Stimulated activated CD8-positive, alpha-beta memory T cell treated with anti-CD3 and anti-CD28 coated beads, Interleukin-12 subunit alpha, Interleukin-12 subunit beta, amount 100 ng/mL, for 24 hours (primary cell): ENCODE data around the gene CDK6.
"Not testable (repeated sequence)": the region's sequence is repeated elsewhere in the genome, so short reads cannot be mapped to it uniquely, and the experiment has no call there.

Source experiments
- DNase-seq: peaks from one replicate; pipeline ENCODE4 v3.0.0-alpha.2; 2020; ENCODE audit errors: extremely low read depth

Gene CDK6

DNA sequence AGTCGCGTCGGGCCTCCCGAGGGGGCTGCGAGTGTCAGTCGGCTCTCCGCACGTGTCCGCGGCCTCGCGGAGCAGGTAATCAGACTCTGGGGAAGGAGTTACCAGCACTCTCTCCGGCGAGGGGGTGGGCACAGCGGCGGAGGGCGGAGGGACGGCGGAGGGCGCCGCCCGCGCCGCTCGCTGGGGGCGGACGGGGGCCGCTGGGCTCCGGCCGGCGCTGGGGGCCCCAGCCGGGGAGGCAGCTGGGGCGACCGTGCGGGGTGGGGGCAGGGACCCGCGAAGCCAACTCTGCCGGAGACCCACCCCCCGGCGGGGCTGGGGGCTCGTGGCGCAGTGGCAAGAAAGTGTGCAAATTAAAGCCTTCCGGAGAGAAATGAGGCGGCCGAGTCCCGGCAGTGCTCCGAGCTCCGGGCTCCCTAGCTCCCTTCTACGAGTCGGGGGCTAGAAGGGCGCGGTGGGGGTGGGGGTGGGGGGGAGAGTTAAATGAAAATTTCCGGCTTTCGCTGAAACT lies at the start of gene CDK6:
Gene CDK6 (minus strand): TSS at position 85 of the 511 bp plus-strand sequence. CDS start 3,250 bp downstream, outside the sequence.
- no peak for DNase-seq

DNA sequence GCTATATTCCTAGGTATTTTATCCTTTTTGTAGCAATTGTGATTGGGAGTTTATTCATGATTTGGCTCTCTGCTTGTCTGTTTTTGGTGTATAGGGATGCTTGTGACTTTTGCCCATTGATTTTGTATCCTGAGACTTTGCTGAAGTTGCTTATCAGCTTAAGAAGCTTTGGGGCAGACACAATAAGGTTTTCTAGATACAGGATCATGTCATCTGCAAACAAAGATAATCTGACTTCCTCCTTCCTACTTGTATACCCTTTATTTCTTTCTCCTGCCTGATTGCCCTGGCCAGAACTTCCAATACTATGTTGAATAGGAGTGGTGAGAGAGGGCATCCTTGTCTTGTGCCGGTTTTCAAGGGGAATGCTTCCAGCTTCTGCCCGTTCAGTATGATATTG lies 49.7 kb upstream of the CDK6 start:
- not testable (repeated sequence) for DNase-seq

DNA sequence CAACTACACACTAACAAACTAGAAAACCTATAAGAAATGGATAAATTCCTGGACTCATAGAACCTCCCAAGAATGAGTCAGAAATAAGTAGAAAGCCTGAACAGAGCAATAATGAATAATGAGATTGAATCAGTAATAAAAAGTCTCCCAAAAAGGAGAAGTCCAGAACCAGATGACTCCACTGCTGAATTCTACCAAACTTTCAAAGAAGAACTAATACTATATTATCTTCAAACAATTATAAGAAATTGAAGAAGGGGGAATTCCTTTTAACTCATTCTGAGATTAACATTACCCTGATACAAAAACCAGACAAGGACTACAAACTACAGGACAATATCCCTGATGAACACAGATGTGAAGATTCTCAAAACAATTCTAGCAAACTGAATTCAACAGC lies 47.8 kb upstream of the CDK6 start:
- DNase-seq = no peak

DNA sequence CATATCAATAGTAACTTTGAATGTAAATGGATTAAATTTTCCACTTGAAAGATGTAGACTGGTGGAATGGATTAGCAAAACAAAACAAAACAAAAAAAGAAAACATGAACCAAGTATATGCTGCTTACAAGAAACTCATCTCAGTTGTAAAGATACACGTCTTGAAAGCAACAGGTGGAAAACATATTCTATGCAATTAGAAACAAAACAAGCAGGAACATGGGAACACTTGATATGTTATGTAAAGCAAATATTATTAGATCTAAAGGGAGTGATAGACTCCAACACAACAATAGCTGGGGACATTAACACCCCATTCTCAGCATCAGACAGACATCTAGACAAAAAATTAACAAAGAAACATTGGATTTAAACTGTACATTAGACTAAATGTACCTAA lies 46.4 kb upstream of the CDK6 start:
- no peak for DNase-seq

DNA sequence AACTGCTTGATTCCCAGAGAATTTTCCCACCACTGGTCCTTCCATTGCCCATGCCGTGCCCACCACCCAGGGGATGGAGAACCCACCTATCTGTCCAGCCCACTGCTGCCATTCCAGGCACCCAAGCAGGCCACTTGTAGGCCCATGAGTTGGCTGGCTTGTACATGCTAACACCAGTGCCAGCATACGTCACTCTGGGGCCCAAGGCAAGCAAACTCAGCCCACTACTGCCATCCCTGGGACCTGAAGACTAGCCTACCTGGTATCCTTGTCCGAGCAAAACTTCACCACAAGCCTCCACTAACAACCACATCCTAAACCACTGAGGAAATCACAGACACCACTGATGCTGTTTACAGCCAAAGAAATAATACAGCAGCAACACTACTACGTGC lies 44.7 kb upstream of the CDK6 start:
- no peak for DNase-seq

DNA sequence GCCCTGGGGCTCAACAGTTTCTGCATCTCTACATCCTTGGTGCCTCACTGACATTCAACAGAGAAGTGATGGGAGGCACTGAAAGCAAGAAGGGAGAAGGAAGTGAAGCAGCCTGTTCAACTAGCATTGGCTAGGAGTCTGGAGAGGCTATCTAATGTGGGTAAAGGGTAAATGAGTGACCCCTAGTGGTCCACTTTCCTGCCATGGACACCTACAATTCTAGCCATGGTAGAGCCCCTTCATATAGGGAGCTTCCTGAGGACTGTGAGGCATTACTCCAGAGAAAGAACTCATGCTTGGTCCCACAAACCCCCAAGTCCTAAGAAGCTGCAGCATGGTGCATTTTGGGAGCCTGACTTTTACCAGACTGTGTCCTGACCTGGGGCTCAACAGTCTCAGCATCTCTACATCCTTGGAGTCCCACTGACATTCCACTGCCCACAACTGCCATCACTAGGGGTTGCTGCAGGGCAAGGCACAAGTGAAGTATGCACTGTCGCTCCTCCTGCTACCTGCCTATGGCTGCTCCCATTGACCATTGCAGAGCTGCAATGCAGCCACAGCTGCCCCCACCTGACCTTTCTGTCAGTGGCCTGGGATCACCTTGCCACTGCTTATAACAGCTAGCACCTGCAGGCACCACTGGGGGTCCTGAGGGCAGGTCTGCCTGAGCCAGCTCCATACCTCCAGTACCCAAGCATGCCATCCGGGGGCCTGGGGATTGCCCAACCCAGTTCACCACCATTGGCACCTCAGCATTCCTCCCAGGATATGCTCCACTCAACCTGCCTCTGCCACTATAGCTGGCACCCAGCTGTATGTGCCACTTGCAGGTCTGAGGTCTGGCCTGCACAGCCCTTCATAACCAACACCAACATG lies 44.1 kb upstream of the CDK6 start:
- DNase-seq = no peak

DNA sequence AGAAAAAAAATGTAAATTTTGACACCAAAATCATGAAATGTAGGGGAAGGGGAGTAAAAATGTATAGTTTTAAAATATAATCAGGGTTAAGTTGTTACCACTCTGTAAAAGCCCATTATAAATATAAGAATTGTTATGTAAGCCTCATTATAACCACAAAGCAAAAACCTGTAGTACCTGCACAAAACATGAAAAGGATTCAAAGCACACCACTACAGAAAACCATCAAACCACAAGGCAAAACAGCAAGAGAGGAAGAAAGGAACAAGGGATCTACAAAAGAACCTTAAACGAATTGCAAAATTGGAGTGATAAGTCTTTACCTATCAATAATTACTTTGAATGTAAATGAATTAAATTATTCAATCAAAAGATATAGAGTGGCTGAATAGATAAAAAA lies 41.0 kb upstream of the CDK6 start:
- no peak for DNase-seq

DNA sequence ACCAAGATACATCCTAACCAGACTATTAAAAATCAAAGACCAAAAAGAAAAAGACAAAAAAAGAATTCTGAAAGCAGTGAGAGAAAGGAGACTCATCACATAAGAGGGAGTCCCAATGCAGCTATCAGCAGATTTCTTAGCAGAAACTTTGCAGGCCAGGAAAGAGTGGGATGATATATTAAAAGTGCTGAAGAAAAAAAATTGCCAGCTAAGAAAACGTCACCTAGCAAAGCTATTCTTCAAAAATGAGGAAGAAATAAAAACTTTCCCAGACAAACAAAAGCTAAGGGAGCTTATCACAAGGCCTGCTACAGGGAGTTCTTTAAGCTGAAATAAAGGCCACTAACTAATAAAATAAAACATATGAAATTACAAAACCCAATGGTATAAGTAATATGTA lies 40.5 kb upstream of the CDK6 start:
- no peak for DNase-seq

DNA sequence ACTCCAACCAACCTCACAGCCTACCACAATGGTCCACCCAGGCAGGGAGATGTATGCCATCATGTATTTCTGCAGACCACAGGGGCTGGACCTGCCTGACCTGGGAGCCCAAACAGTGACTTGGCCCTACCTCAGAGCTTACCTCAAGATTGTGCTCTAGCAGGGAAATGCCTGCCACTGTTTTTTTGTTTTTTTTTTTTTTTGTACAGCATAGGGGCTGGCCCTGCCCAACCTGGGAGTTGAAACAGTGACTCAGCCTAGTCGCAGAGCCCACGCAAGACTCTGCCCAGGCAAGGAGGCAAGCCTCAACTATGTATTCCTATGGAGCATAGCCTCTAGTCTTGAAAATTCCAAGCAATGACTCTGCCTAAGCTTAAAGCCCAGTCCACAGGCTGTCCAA lies 39.3 kb upstream of the CDK6 start:
- no peak for DNase-seq

DNA sequence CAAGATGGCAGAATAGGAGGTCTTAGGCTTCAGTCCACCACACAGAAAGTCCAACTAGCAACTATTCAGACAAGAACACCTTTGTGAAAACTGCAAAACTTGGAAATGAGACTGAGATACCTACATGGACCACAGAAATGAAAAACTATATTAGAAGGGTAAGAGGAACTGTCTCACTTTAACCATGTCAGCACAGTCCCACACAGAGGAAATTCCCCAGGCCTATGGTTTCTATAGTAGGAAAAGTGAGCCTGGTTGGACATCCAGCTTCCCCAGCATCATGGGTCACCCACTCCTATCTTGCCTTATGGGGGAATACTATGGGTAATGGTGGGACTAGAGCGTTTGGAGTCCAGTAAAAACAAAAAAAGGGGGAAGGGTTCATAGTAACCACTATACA lies 38.8 kb upstream of the CDK6 start:
- no peak for DNase-seq

DNA sequence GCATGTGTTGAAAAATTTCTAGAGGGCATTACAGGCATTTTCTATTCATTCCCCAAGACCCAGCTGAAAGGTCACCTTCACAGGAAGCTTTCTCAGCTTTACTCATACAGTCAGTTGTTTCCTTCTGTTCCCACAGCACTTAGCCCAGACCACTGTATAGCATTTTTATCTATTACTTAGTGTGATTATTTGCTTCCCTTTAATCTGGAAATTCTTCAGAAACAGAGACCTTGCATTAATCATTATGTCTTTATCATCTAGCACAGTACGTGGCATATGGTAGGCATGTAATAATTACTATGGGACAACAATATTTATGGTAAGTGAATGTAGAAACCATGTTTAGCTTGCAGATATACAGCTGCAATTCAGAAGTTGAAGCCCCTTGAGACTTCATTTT lies 38.2 kb upstream of the CDK6 start:
- no peak for DNase-seq

DNA sequence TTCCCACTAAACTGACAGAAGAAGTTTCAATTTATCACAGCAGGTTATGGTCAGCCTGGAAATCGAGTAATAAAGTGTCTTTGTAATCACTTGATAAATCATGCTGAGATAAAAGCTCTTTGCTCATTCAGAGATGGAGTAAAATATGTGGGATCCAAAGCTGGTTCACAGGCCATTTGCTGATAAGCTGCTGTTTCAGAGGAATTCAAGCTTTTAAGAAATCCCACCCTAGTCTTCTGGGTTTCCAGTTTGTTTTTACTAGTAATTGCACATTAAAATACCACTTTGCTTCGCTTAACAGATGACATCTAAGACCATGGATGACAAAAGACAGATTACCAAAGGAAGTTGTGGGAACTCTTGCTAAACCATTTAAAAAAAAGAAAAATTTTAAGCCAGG lies 37.4 kb upstream of the CDK6 start:
- DNase-seq = no peak

DNA sequence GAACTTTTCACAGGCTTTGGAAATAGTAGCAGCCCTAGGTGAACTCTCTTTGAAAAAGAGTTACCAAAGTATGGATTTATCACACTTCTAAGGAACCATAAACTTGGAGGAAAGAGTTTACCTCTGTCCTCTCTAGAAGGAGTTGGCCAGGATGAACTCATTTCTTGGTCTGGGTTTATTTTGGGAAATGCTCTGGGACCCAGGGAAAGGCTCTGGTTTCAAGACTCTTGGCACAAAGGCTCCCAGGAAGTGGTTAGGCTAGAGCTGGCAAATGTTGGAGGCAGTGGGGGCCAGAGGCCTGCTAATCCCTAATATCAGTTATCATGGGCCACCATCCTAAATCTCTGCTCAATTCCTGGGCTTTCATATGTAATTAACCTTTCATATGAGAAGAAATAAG lies 36.3 kb upstream of the CDK6 start:
- DNase-seq = no peak

DNA sequence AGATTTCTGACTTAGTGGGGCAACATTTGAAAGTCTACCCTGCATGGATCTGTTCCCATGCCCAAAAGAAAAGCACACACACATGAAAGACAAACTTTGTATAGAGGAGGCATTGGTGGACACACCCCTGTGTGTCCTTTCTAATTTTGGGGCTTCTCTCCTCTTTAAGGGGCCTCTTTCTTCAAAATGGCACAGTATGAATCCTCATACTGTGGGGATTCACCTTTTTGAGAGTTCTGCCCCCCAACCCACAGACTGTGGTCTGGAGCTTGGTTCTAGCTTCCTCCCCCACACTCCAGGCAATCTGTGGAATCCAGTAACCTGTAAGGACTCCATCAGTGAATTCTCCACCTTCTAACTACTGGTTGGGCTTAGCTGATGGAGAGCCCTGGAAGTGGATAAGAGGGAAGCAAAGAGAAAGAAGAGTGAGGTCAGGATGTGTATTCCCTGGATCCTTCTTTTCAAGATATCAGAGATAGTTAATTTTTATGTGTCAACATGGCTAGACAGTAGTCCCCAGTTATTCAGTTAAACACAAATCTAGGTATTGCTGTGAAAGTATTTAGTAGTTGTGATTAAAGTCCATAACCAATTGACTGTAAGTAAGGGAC lies 32.4 kb upstream of the CDK6 start:
- no peak for DNase-seq

DNA sequence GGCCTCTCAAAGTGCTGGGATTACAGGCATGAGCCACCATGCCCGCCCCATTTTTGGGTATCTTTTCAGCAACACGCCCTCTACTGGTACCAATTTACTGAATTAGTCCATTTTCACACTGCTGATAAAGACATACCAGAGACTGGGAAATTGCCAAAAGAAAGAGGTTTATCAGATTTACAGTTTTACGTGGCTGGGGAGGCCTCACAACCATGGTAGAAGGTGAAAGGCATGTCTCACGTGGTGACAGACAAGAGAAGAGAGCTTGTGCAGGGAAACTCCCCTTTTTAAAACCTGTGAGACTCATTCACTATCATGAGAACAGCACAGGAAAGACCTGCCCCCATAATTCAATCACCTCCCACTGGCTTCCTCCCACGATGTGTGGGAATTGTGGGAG lies 27.8 kb upstream of the CDK6 start:
- DNase-seq = not testable (repeated sequence)

DNA sequence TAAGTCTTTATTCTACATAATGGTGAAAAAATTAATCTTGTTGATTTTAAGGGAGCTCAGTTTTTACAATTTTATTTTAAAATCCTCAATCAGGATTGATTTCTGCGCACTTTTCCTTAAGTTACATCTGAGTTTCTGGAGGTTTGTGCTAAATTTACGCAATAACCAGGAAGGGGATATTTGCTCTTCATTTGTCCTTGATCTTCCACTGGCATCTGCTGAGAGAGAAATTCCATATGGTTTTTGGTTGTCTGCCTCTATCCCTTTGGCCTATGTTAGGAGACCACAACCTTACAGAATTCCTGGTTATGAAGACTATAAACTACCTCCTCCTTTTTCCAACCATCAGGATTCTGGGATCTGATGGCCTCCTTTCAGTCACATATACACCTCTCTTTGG lies 20.1 kb upstream of the CDK6 start:
- DNase-seq = no peak

DNA sequence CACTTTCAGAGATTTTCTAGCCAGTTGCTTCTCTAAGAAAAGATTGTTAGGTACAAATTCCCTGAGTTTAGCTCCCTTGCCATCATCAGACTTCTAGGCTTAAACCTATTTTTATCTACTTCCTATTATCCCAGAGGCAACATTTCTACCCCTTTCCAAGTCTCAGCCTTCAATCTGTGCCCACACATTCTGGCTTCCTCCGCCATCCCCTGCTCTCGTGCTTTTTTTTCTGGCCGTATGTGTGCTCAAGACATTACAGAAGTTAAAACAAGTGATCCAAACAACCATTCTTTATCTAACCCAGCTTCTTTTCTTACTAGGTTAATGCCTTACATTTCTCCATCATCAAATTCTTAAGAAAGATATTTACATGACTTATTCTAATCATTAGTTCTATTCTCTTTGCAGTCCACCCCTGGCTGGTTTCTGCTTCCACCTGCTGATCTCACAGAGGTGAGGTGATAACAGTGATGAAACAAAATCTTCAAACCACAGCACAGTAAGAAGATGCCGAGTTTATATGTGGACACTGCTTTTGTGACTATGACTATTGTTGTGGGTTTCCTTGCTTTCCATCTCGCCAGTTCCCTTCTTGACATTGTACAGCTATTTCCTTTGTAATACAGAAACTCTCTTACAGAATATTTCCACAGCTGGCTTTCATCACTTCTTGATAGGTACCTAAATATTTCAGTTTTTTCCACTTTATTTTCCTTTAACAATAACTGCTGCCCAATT lies 18.3 kb upstream of the CDK6 start:
- DNase-seq = no peak

DNA sequence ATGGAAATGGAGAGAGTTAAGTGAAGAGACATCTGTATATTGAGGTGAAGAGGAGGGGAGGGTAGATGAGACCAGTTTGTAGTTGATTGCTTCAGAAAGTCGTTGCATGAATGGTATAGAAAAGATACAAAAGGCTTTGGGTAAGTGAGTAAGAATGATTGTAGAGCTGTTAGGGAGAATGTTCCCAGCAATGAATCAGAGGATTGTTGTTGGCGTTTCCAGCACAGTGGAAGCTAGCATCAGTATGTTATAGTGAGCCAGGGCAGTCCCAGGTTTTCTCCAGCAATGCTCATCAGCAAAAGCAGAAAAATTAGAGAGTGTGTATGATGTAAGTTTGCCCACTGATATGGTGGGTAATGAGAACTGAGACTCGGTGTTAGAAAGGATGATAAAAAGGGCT lies 15.4 kb upstream of the CDK6 start:
- no peak for DNase-seq

DNA sequence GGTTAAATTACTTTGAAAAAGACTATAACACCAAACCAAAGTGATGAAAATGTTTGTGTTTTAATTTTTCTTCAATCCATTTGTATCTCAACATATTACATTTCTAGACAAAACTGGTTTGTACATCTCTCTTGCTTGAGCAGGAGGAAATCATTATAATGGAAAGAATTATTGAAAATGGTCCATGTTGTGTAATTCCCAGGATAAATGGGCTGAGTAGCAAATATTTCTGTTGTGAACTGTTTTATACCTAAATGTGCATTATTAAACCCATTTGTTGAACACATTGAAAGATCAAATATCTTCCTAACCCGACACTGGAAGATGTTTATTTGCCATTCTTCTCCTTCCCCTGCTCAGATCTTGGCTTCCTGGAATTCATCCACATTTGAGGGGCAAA lies 14.1 kb upstream of the CDK6 start:
- no peak for DNase-seq

DNA sequence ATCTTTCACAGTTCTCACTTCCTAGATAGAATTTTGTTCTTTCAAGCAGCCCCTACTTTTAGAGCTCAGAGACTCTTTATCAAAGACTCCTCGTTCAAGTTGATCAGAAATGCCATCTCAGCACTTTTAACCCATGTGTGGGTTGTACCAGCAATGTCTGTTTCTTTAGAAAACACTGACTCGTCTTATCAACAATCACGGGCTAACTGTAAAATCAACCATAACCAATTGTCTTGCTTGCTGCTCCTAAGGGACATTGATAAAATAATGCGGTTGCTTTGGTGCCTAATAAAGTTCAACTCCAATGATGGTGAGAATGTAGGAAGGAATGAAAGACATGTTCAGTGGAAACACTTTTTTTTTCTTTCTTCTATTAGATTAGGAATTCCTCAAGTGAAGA lies 12.9 kb upstream of the CDK6 start:
- no peak for DNase-seq

DNA sequence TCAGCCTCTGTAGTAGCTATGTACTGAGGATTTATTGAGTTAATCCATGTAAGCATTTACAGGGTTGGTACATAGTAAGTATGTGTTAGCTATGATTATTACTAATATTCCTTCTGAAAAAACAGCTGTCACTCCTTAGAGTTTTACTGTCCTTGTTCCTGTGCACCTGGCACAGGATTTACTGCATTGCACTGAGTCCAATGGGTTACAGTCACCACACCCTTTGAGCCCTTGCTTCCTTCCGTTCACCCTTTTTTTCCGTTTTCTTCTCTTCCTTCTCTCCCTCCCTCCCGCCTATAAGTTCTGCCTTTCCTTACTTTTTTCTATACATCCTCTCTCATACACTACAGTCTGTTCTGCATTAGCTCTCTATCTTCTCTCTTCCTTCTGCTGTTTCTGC lies 12.5 kb upstream of the CDK6 start:
- DNase-seq = no peak

DNA sequence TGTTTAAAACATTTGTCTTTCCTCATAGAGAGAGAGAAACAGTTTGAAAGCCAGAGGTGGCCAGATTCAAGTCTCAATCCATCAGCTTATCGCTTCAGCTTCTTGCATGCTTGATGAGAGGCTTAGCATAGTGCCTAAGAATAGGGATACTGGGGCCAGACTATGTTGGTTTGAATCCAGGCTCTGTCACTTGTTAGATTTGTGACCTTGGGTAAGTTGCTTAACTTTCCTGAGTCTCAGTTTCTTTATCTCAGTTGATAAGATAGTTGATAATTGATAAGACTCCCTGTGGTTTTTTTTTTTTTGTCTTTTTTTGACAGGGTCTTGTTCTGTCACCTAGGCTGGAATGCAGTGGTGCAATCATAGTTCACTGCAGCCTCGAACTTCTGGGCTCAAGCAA lies 12.1 kb upstream of the CDK6 start:
- no peak for DNase-seq

DNA sequence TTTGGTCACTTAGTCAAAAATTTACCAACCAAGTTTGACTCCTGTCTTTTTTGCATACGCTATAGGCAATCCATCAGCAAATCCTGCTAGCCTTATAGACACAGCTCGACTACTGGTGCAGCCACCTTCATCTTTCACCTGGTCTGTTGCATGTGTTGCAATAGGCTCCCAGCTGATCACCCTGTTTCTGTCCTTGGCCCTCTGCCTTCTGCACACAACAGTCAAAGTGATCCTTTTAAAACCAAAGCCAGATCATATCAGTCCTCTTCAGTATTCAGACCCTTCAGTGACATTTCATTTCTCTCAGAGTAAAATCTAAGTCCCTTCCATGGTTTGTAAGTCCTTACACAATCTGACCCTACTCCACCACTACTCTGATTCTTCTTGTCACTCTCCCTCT lies 10.9 kb upstream of the CDK6 start:
- DNase-seq = no peak
